GM12878 (cell line): ENCODE measurements around the gene TPPP3. TPM values are rescaled to one million over a fixed set of nuclear protein-coding genes. Genes with fewer than 3 reads are reported as not detected.

ENCODE experiments used
- EZH2 ChIP-seq: IDR thresholded peaks from 2 replicates; pipeline ENCODE4 v1.6.1; 2012; ENCODE audit warnings: low read depth, mild to moderate bottlenecking, control low read depth, inconsistent platforms, low read length, borderline replicate concordance; ENCODE audit not compliant: control insufficient read depth
- FOXM1 ChIP-seq: IDR thresholded peaks from 2 replicates; pipeline ENCODE4 v1.6.1; 2012; ENCODE audit warnings: low read depth, mild to moderate bottlenecking, inconsistent platforms, low read length, moderate library complexity
- KDM1A ChIP-seq: fragments of 200-600 bp; sonication (generic); IDR thresholded peaks from 2 replicates; pipeline ENCODE4 v1.6.1; 2016; ENCODE audit warnings: borderline replicate concordance
- MEF2B ChIP-seq: fragments of 450-650 bp; IDR thresholded peaks from 2 replicates; pipeline ENCODE4 v1.6.1; 2018; ENCODE audit warnings: mild to moderate bottlenecking, moderate library complexity; ENCODE audit not compliant: partially characterized antibody, poor library complexity, severe bottlenecking
- NRF1 ChIP-seq: conservative IDR thresholded peaks from 2 replicates; pipeline ENCODE4 v1.6.1; 2011; ENCODE audit warnings: mild to moderate bottlenecking, low read depth, low read length, improper control_type of control experiment
- PML ChIP-seq: IDR thresholded peaks from 2 replicates; pipeline ENCODE4 v1.6.1; 2012; ENCODE audit warnings: low read length, inconsistent platforms
- POU2F2 ChIP-seq: IDR thresholded peaks from 3 replicates; pipeline ENCODE4 v1.6.1; 2011; ENCODE audit warnings: low read depth, mild to moderate bottlenecking, low read length, borderline replicate concordance
- RELA ChIP-seq: fragments of 450-650 bp; IDR thresholded peaks from 2 replicates; pipeline ENCODE4 v1.8.0; 2014; ENCODE audit warnings: borderline replicate concordance; ENCODE audit not compliant: partially characterized antibody
- RFX5 ChIP-seq: IDR thresholded peaks from 2 replicates; pipeline ENCODE4 v1.6.1; 2011; ENCODE audit warnings: low read depth, low read length, improper control_type of control experiment
- SPI1 ChIP-seq: IDR thresholded peaks from 2 replicates; pipeline ENCODE4 v1.6.1; 2011; ENCODE audit warnings: low read depth, mild to moderate bottlenecking, low read length, moderate library complexity, borderline replicate concordance; ENCODE audit not compliant: insufficient read depth
- STAT1 ChIP-seq: fragments of 450-650 bp; conservative IDR thresholded peaks from 2 replicates; pipeline ENCODE4 v1.6.1; 2014; ENCODE audit warnings: antibody characterized with exemption, mild to moderate bottlenecking
- TCF7 ChIP-seq: IDR thresholded peaks from 2 replicates; pipeline ENCODE4 v1.6.1; 2014; ENCODE audit warnings: antibody characterized with exemption, borderline replicate concordance
- ZNF217 ChIP-seq: fragments of 450-650 bp; IDR thresholded peaks from 2 replicates; pipeline ENCODE4 v1.6.1; 2017; ENCODE audit warnings: antibody characterized with exemption, mild to moderate bottlenecking
- polyA plus RNA-seq, 11 experiments: library from polyadenylated mRNA; depleted of rRNA in 4 of 11; unstranded in 6 of 11; stranded (reverse) in 5 of 11; fragments of >200 nt; fragmentation: Nextera tagmentation in 4 of 11; fragmentation: Illumina TruSeq in 1 of 11; extraction: Ambion mirVana in 4 of 11; extraction: Trizol in 1 of 11; gene quantifications; 1 replicate in 1 of 11; 2 replicates in 10 of 11; pipeline versions ENCODE4 v1.2.1 to v1.2.3, GENCODE V29; 2011 to 2016; ENCODE audit warnings: inconsistent platforms in 2 of 11, missing spikeins in 2 of 11, low read depth in 1 of 11
- total RNA-seq, 4 experiments: library from RNA; depleted of rRNA in 3 of 4; stranded (reverse); fragments of >200 nt in 3 of 4; fragmentation: Illumina TruSeq in 1 of 4; extraction: Trizol in 1 of 4; gene quantifications; 2 replicates each; pipeline versions ENCODE4 v1.2.1 to v1.2.3, GENCODE V29; 2013 to 2021
- TF ChIP-seq, protein P1 (sequence below): IDR thresholded peaks from 2 replicates; pipeline ENCODE4 v1.6.1; 2012; ENCODE audit warnings: low read length, inconsistent platforms
- TF ChIP-seq, protein P2 (sequence below): fragments of 450-650 bp; IDR thresholded peaks from 2 replicates; pipeline ENCODE4 v1.6.1; 2017; ENCODE audit warnings: low read depth, mild to moderate bottlenecking, moderate library complexity

Gene TPPP3
- total and polyA plus RNA-seq, 10 of the 15 experiments (the other 5 are each of a cell fraction or from before 2014, with no cell fraction given), result 0.14 TPM; not detected in 9

DNA sequence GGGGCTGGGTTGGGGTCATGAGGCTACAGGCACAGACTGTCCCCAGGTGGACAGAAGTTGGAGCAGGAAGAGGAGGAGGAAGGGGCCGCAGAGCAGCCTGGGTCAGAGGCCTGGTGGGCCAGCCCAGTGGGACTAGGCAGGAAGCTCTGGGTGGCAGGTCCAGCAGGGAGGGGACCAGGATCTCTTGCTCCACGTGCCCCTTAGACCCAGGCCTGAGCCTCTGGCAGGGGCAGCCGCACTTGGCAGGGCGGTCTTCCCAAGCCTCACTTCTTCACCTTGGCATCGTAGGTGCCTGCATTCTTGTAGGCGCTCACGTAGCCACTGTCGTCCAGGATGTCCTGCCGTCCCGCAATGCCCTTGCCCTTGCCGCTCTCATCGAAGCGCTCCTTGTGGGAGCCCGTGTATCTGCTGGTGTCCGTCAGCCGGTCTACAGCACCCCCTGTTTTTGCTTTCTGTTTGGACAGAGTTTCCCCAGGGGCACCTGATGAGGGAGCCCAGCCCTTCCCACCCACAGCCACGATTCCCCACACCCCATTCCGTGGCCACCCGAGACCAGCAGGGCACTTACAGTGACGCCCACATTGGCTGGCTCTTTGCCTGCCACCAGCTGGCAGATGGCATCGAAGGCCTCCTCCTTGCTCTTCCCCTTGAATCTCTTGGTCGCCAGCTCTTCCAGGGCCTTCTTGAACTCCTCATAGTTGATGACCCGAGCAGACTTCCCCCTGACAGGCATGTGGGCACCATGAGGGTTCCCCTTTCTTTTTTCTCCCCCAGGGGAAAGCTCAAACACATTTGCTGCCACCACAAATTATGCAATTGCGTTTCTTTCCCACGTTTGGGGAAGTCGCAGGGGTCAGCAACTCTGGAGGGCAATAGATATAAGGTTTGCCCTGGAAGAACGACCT, 3.1 kb downstream of the TPPP3 start (continued):
- TF ChIP-seq, protein P1, sequence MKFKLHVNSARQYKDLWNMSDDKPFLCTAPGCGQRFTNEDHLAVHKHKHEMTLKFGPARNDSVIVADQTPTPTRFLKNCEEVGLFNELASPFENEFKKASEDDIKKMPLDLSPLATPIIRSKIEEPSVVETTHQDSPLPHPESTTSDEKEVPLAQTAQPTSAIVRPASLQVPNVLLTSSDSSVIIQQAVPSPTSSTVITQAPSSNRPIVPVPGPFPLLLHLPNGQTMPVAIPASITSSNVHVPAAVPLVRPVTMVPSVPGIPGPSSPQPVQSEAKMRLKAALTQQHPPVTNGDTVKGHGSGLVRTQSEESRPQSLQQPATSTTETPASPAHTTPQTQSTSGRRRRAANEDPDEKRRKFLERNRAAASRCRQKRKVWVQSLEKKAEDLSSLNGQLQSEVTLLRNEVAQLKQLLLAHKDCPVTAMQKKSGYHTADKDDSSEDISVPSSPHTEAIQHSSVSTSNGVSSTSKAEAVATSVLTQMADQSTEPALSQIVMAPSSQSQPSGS, result no peak
- TF ChIP-seq SPI1 (no peak), STAT1 (no peak), RFX5 (no peak), FOXM1 (no peak), EZH2 (no peak), PML (no peak), RELA (no peak), KDM1A (no peak), ZNF217 (no peak), POU2F2 (no peak), NRF1 (no peak), TCF7 (no peak), MEF2B (no peak)
- TF ChIP-seq, protein P2, sequence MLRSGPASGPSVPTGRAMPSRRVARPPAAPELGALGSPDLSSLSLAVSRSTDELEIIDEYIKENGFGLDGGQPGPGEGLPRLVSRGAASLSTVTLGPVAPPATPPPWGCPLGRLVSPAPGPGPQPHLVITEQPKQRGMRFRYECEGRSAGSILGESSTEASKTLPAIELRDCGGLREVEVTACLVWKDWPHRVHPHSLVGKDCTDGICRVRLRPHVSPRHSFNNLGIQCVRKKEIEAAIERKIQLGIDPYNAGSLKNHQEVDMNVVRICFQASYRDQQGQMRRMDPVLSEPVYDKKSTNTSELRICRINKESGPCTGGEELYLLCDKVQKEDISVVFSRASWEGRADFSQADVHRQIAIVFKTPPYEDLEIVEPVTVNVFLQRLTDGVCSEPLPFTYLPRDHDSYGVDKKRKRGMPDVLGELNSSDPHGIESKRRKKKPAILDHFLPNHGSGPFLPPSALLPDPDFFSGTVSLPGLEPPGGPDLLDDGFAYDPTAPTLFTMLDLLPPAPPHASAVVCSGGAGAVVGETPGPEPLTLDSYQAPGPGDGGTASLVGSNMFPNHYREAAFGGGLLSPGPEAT, result no peak
- TF ChIP-seq, all 136 proteins: peak for 0
